HG02763 (cell line): ENCODE data around the gene RAB37.

ENCODE experiments used
- ATAC-seq: cut with Tn5 transposase; IDR thresholded peaks from one replicate; pipeline ENCODE4 v1.9.1; 2021; ENCODE audit warnings: mild to moderate bottlenecking, moderate library complexity; ENCODE audit not compliant: unreplicated experiment

The RAB37 gene

GRCh38 chr17:74728033-74728701 lies 8.9 kb upstream of the RAB37 start:
- no peak for ATAC-seq

DNA sequence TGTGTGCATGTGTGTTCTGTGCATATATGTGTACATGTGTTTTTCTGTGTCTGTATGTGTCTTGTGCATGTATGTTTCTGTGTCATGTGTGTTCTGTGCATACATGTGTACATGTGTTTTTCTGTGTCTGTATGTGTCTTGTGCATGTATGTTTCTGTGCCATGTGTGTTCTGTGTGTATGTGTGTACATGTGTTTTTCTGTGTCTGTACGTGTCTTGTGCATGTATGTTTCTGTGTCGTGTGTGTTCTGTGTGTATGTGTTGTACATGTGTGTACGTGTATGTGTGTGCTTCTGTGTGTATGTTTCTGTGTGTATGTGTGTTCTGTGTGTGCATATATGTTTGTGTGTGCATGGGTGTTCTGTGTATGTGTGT lies 8.4 kb upstream of the RAB37 start:
- ATAC-seq = no peak

DNA sequence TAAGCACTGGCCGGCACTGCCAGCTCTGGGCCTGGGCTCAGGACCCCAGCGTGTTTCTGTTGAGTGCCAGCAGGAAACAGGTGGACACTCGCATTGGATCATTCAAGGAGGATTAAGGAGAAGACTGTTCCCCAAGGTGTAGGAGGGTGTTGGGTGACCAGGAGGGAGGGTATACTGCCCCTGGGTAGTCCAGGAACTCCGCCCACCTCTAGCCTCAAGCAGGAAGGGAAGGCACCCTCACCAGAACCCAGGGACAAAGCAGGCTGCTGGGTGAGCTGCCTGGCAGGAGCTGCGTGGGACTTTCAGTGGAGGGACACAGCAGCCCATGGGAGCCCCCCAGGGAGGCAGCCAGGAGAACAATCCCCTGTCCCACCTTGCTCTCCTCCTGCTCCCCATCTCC lies 7.7 kb upstream of the RAB37 start:
- ATAC-seq = no peak

DNA sequence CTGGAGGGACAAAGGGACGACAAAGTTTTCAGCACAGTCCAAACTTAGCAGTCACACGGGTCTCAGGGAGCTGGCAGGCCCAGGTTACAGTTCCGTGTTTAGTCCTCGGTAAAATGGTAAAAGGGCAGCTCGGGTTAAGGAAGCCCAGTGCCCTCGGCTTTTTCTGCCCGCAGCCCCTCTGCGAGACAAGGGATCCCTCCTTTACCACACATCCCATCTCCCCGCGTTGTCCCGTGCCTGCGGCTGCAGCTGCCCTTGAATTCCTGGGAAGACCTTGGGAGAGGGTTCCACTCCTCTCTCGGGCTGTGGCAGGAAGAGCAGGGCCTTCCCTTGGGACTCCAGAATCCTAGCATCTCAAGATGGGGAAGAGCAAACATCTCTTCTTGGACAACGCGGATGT lies 7.2 kb upstream of the RAB37 start:
- ATAC-seq = no peak

DNA sequence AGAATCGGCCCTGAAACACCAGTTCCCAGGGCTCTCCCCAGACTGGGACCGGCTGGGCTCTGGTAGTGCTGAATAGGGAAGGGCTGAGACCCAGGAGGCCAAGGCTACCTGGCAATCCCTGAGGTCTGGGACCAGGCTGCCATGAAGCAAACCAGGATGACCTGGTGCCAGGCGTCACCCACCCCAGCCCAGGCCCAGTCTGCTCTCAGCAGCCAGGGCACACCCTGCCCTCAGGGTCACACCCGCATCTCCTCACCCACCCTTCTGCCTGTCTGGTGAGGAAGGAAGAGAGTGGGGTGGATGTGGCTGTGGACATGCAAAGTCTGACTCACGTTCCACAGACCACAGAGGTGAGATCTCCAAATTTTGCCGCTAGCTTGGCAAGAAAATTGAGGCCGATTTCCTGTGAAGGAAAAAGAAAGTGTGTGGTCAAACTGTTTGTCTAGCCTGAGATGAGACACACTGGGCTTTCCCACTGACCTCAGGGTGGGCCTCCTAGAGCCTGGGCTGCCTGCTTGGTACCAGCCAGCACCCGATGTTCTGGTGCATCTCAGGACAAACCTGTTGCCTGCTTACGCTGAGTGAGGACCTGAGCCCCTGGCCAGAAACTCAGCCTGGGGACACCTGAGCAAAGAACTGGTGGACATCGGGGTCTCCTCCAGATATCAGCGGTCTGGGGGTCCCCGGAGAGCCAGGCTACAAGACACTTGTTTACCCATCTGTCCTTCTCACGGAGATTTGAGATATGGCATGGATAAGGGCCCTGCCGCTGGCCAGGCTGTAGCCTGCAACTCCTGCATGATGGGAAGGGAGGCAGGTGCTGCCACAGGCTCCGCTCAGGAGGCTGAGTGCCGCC lies 6.3 kb upstream of the RAB37 start:
- no peak for ATAC-seq

GRCh38 chr17:74731347-74731605 lies 5.8 kb upstream of the RAB37 start:
- ATAC-seq = no peak

DNA sequence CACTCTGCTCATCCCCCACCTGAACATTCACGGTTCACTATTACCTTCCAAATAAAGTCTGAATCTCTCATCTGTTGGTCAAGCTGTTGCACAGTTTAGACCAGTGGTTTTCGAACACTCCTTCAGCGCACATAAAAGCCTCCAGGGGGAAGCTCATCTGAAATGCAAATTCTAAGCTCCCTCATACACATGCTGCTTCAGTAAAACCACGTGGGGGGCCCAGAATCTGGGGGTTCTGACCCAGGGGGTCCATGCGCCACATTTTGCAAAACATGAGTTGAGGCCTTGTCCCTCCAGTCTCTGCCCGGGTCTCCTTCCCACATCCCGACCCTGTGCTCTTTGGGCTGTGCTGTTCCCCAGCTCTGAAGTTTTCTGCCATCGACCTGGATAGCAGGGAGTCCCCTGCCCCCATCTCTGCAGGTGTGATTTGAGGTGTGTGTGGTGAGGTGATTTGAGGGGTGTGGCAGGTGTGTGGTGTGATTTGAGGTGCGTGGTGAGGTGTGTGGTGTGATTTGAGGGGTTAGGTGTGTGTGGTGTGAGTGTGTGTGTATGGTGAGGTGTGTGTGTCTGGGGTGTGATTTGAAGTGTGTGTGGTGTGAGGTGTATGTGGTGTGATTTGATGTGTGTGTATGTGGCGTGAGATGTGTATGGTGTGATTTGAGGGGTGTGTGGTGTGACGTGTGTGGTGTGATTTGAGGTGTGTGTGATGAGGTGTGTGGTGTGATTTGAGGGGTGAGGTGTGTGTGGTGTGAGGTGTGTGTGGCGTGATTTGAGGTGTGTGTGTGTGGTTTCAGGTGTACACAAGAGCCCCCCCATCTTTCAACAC lies 4.8 kb upstream of the RAB37 start:
- ATAC-seq = no peak

- no peak for ATAC-seq
Observed at GRCh38 chr17:74733365-74734122, 3.5 kb upstream of the RAB37 start.

DNA sequence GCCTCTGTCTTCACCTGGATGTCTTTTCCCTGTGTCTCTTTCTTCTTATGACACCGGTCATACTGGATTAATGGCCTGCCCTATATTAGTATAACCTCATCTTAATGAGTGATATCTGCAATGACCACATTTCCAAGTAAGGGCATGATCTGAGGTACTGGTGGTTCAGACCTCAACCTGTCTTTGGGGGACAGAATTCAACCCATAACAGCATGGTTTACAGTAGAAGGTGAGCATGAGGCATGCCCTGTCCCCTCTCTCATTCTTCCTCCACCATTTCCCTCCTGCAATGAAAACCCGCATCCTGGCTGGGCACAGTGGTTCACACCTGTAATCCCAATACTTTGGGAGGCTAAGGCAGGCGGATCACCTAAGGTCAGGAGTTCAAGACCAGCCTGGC lies 2.8 kb upstream of the RAB37 start:
- no peak for ATAC-seq

- ATAC-seq = no peak
Observed at GRCh38 chr17:74737299-74738050, 419 bp downstream of the RAB37 start.

DNA sequence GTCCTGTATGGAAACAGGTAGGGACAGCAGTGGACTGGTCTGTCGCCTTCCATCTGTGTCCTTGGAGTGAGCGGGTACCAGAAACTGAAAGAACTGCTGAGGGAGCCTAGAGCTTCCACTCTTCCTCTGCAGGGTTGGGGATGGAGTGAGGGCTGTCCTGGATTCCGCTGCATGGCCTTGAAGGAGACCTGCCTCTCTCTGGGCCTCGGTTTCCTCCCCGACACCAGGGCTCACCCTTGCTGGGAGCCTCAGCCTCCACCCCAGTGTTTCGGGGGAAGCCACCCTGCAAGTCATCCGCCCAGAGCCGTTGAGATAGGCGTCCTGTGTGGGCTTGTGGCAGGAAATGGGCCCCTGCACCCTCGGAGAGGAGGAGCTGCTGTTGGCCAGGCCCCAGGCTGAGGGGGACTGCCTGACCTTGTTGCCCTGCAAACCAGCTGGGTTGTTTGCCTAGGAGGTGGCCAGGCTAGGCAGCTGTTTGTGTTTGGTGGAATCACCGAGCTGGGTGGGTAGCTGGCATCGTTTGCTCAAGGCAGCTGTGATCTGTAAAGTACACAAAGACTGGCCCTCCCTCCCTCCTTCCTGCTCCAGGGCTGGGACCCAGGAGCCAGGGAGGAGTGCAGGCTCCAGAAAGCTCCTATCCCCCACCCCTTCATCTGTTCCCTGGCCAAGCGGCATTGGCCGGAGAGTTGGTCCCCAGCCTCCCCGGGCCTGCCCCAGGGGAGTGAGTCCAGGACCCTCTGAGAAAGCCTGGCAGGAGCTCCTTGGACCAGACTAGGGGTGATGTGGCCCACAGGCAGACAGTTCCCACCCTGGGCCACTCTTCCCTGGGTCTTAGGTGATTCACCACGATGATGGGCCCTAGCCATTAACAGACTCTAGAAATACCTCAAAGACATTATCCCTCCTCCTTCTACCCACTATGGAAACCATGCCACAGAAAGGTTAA lies 1.3 kb downstream of the RAB37 start:
- no peak for ATAC-seq

DNA sequence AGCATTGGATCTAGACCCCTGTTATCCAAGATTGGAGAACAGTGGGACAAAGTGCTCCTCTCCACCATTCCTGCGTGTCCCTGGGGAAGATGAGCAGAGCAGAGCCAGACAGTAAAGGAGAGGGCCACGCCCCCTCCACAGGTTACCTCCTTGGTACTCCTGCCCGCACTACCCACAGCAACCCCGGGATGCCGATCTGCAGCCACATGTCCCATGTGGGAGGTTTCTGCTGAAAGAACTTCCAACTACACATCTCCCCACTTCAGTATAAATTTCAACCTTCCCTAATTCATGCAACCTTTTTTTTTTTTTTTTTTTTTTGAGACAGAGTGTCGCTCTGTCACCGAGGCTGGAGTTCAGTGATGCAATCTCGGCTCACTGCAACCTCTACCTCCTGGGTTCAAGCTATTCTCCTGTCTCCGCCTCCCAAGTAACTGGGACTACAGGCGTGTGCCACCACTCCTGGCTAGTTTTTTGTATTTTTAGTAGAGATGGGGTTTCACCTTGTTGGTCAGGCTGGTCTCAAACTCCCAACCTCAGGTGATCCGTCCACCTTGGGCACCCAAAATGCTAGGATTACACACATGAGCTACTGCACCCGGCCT lies 2.3 kb downstream of the RAB37 start:
- ATAC-seq = no peak

- no peak for ATAC-seq
Observed at GRCh38 chr17:74740173-74740572, 3.1 kb downstream of the RAB37 start.

DNA sequence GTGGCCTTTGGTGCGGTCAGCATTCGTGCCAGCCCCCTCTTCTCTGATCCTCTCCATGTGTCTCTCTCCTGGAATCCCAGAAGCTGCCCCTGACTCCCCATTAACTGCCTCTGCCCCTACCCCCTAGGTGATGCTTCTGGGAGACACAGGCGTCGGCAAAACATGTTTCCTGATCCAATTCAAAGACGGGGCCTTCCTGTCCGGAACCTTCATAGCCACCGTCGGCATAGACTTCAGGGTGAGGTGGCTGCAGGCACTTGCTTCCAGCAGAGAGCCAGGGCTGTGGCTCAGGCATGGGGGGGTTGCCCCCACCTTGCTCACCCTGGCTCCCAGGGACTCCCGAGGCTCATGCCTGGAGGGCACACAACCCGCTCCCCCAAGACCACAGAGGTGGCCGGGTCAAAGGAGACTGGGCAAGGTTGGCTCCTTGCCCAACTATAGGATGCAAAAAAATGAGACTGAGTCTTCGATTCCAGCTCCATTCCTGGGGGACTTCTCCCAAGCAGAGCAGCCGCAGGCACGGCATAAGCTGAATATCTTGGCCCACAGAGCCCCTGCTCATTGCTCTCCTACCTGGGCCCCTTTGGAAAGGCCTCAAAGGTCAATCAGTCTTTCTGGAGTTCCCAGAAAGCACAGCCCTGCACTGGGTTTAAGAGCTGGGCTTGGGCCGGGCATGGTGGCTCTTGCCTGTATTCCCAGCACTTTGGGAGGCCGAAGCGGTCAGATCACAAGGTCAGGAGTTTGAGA lies 3.8 kb downstream of the RAB37 start:
- ATAC-seq = no peak

- ATAC-seq = no peak
Observed at GRCh38 chr17:74742153-74742515, 5.1 kb downstream of the RAB37 start.

DNA sequence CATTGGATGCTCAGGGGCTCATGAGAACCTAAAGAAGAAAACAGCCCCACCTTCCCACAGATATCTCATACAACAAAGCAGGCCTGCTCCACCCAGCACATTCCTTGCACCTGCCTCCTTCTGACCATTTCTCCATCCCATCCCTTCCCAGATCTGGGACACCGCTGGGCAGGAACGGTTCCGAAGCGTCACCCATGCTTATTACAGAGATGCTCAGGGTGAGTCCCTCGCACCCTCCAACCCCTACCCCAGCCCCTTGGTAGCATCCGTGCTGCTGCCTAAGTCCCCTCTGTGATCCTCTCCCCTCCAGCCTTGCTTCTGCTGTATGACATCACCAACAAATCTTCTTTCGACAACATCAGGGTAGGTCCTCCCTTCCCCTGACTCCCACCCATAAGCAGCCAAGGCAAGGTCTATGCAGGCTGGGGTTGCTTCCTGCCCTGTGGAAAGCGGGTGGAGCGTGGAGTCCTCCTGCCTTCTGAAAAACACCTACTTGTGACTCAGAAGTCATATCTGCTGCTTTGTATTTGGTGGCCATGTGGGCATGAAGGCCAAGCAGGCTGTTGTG lies 6.0 kb downstream of the RAB37 start:
- no peak for ATAC-seq

DNA sequence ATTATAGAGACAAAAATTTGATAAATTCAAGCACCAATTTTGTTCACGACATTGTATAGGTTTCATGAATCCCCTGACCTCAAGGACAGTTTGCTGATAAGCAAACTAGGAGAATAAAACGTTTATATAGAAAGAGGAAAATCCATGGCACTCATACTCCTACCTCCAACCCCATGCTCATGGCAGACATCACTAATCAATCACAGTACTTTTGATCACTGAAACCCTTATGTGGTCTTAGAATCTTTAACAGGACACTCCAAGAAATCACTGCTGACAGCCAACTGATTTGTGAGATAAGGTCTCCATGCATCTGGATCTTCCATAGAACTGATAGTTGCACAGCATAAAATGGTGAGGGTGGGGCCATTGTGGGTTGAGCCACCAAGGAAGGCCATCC lies 6.7 kb downstream of the RAB37 start:
- no peak for ATAC-seq

GRCh38 chr17:74744349-74744713 lies 7.3 kb downstream of the RAB37 start:
- no peak for ATAC-seq
